Fibroblast of skin of abdomen (primary cell): ENCODE results near the gene ROR1.

Source experiments
- DNase-seq: peaks from one replicate; pipeline ENCODE4 v3.0.0-alpha.2; 2013

ROR1 gene

DNA sequence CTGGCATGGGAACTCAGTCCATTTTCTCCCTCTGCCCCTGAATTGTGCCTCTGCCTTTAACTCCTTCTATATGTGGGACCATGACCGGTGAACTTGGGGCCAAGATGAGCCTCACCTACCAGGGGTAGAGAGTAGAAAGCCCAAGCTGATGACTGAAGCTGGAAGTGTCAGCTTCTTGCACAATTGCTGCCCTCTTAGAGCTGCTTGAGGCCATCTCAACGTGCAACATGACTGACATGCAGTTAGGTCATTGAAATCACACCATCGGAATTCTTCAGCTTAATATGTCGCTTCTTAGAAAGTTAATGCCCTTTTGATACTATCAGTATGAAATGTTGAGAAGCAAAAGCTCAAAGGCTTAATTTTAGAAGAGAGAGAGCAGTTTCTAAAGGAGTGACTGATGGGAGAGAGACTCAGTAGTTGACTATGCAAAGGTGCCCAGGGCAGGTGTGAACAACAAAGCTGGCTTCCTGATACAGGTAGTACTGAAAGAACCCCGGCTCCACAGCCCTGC is 340.3 kb downstream of the ROR1 start:
- DNase-seq = no peak

DNA sequence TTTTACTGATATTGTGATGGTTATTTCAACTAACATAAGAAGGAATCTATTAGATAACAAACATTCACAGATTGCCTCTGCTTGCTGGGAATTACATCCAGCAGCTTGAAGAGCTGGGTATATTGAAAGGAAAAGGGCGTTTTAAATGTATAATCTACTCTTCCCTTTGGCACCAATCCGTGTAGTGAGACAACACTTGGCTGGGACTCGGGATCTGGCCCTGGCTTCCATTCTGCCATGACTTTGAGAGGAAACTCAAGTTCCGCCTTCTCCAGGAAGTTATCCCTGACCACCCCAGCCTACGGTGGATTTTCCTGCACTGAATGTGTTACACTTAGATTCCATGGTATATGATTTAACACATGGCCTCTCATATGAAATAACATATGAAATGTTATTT is 342.7 kb downstream of the ROR1 start:
- no peak for DNase-seq

DNA sequence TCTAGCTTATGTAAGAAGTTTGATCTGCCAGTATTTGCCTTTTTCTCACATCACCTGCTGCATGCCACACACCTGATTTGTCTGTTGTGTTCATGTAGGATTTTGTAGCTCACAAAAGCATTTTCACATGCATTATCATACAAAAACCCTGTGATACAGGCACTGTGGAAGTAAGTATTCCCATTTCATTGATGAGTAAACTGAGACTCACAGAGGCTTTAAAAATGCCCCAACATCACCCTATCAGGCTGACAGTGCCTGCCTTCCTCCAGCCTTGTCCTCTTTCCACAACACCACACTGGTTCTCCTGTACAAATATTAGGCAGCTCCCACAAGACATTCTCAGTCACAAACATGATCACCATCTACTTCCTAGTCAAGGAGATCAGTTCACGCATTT is 343.7 kb downstream of the ROR1 start:
- DNase-seq = no peak

DNA sequence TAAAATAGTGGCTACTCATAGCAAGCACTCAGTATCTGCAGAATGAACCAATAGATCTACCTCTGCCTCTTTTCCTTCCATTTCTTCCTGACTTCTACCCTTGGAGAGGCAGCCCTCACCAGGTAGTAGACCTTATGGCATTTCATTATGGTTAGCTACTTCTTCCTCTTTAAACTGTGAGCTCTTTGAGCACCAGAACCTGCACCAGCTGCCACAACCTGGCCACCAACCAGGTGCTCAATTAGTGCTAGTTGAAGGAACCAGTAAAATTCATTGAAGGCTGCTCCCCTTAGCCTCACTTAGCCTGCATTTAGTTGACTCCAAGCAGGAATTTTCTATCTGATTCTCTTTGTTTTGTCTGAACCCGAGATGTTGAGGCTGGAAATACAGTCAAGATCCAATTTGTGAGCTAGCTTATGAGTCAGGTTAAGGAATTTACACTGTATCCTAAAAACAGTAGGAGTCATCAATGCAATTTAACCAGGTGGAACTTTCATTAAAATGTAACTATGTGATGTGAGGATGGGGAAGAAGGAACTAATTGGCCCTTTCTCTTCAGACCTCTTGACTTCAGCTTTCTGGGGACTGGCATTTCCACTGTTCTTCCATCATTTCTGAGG is 348.1 kb downstream of the ROR1 start:
- no peak for DNase-seq

DNA sequence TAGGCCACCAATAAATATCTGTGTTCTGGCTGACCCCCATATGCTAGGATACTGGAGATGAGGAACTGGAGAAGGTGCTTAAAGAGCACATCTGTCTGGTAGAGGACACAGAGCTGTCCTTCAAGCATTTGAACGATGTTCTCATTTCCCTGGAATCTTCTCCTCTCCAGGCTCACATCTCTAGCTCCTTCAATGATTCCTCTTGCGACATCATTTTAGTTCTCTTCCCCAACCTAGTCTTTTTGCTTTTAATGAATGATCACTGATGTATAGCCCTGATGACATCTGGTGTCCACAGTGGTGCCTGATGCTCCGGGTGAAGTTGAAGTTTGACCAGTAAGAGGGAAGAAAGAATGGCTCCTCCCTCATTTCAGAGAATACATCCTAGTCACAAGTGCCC is 348.8 kb downstream of the ROR1 start:
- DNase-seq = peak; percentile 31

DNA sequence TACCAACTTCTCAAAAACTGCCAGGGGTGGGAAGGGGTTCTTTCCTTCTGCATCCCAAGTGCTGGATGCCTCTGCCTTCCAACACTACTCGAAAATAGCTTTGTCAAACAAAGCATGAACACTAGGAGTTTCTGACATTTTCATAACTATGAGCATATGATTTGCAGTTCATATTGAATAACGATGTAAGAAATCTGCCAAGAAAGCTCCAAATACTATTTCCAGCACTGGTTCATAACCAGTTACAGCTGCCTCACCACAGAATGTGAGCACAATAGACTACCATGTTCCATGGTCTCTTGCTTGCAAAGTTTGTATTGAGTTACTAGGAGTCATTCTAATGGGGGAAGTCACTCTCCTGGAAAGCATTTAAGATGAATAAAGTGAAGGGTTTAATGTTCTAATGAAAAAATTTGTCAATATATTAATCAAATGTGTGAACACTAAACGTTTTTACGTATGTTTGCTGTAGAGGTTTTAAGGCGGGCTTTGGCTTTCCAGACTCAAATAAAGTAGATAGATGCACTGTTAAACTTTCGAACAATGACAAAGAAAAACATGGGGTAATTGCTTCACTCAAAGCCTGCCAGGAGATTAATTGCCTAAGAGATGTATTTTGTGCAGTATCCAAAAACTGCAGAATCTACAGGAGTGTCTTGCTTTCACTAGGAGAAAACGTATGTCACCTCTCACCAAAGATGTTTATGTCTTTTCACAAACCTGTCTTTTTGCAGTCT is 351.1 kb downstream of the ROR1 start:
- DNase-seq = no peak

DNA sequence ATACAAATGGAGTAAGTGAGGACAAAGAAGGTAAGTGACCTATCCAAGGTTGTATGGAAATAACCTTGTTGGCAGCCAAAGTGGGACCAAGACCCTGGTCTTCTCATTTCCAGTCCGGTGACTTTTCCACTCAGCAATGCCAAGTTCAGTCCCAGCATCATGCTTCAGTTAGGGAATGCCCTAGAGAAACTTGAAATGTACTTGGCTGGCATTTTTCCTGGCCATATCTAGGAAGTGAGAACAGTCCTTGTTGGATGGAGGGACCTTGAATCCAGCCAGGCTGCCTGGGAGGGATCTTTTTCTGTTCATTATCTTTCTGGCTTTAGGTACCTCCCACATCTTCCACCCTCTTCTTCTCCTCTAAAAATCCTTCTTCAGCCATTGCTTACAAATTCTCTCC is 352.8 kb downstream of the ROR1 start:
- no peak for DNase-seq

DNA sequence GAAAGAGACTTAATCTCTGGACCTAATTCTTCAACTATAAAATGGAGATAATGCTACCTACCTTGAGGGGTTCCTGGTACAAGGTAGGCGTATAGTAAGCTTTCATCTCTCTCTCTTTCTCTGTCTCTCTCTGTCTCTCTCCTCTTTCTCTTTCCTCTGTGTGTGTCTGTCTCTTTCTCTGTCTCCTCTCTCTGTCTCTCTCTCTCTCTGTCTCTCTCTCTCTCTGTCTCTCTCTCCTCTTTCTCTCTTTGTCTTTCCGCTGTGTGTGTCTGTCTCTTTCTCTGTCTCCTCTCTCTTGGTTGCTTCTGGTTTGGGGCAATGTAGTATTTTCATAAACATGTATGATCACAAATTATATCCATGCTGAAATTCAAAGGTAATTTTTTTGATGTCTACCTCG is 353.5 kb downstream of the ROR1 start:
- no peak for DNase-seq

DNA sequence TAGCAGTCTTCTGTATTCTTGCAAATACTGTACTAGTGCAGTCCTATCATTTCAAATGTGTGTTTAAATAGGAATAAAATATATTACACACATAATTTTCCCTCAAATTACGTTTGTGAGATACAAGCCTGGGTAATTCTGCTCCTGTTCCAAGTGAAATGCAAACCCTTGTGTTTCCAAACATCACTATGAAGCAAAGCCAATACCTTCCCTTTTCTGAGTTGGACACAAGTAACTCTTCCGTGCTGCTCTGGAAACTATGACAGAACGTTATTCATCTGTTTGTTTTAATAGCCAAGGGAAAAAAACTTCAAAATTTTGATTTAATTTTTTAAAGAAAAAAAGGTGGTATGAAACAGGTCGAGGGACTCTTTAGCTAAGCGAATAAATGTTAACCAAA is 355.9 kb downstream of the ROR1 start:
- no peak for DNase-seq

DNA sequence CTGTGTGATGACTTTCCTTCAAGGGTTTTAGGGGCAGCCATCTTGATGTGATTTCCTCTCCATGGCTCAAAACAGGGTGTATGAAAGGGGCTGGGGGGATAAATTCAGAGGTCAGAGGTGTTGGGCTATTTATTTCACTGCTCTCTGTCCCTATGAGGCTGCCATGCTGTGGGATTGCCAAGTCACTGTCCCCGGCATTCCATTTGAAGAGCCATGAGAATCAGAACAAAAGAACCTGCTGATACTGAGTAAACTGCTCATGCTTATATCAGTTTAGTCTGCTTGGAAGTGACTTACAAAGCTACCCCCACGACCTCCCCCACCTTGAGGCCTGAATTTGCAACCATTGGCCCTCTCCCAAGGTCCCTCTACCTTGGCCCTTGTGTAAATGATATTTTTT is 357.3 kb downstream of the ROR1 start:
- DNase-seq = no peak

DNA sequence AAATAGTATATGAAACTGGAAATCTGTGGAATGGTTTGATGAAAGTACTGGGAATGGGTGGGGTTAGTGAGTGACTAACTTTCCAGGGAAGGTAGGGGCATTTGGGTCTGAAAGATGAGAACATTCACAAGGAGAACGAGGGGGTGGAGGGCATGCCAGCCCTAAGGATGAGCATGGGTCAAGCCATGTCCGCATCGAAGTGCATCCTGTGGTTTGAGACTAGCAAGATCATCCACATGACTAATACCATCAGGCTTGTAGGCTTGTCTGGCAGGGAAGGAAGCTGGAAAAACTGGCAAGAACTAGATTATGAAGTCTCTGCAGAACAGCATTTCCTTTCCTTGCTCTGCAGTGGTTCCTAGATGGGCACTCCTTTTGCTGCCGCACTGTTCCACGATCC is 359.2 kb downstream of the ROR1 start:
- peak; percentile 87 for DNase-seq

DNA sequence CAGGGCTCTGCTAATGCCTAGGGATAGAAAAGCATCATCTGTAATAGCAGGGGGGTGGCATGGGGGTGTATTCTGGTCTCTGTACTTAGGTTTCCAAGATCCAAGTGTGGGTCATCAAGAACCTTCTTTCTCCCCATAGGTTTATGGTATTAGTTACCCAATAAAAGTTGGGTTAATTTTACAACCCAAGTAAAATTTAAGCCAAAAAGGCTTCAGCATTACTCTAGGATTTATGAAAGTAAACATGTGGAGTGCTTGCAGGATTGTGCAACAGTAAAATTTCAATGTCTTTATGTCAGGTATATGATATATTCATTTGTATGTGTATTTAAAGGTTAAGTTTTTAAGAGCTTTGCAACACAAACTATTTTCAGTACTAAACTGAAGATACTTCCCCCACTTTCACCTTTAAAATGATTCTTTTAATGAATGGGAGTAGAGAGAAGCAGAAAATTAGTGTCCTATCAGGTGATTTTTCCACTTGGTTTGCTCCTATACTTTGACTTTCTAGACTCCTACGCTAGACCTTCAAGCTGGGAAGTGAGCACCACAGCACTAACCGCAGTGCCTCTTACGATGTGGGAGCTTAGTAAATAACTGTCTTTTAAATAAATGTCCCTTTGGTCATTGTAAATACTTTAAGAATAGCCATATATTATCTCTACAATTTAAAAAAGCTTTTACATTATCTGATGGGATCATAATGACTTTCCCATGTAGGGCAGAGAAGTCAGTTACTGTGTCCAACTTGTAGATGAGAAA is 361.8 kb downstream of the ROR1 start:
- DNase-seq = peak; percentile 22

DNA sequence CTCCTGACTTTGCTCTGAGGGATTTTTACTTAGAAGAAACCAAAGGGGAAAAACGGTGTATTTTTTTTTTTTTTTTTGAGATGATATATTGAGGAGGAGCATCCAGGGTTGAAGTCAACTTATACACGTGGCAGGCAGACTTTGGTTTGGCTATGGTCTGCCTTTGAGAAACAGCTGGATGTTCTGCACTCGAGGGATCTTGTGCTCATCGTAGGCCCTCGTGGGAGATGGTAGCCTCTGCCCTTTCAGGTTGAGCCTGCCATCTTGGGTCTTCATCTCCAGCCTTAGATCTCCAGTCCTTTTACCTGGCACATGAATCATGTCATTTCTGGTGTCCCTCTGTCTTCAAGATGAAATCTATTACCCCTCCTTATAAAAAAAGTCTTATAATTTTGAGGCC is 362.5 kb downstream of the ROR1 start:
- DNase-seq = no peak

DNA sequence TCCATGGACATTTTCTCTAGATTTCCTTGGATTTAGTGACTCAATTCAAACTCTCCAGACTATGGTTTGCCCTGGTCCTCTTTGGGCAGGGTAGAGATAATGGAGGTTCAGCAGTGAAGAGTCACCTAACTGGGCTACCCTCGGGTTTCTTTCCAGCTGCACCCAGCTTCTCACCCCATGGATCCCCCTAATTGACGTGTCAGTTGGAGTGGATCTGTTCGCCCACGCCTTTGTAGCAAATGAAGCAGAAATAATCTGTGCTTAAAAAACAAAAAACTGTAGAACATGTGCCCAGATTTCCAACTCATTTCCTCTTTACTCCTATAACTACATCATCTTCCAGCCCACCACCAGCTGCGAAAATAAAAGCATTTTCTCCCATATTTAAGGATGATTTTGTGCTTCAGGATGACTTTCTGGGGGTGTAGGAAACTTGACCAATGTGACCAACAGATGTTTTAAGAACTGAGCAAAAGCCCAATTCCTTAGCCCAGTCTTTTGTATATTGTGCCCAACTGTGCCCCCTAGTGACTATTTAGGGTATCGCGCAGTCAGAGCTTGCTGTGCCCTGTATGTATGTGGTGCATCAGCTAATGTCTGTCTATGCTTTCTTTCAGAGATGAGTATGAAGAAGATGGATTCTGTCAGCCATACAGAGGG is 363.1 kb downstream of the ROR1 start:
- peak; percentile 92 for DNase-seq

DNA sequence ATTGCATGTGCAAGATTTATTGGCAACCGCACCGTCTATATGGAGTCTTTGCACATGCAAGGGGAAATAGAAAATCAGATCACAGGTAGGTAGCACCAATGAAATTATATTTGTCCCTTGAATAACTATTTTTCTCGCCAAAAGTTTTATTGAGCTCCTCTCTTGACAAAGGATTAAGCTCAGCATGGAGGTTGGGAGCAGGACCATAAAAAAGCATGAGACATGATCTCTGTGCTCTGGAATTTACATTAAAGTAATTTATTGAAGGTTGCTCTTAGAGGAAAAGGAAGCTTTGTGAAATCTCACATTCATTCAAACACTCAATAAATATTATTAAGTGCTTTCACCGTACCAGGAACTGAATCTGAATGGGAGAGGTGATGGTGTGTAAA is 363.6 kb downstream of the ROR1 start:
- peak; percentile 75 for DNase-seq

DNA sequence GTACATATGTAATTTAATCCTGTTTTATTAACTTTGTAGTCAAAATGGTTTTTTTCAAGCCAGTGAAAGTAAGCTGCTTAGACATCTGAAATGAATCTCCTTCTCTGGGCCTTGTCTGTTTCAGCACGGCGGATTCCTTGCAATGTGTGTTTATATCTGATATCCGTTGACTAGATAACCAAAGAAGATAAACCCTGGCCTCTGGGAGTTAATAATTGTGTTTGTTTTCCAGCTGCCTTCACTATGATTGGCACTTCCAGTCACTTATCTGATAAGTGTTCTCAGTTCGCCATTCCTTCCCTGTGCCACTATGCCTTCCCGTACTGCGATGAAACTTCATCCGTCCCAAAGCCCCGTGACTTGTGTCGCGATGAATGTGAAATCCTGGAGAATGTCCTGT is 366.1 kb downstream of the ROR1 start:
- no peak for DNase-seq

DNA sequence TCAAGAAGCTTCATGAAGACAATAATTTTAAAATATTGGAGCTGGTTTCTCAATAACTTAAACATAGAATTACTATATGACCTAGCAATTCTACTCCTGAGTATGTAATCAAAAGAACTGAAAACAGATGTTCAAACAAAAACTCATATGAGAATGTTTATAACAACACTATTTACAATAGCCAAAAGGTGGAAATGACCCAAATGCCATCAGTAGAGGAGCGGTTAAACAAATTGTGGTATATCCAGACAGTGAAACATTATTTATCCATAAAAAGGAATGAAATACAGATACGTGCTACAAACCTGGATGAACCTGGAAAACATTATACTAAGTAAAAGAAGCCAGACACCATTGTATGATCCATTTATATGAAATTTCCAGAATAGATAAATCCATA is 366.8 kb downstream of the ROR1 start:
- DNase-seq = no peak

DNA sequence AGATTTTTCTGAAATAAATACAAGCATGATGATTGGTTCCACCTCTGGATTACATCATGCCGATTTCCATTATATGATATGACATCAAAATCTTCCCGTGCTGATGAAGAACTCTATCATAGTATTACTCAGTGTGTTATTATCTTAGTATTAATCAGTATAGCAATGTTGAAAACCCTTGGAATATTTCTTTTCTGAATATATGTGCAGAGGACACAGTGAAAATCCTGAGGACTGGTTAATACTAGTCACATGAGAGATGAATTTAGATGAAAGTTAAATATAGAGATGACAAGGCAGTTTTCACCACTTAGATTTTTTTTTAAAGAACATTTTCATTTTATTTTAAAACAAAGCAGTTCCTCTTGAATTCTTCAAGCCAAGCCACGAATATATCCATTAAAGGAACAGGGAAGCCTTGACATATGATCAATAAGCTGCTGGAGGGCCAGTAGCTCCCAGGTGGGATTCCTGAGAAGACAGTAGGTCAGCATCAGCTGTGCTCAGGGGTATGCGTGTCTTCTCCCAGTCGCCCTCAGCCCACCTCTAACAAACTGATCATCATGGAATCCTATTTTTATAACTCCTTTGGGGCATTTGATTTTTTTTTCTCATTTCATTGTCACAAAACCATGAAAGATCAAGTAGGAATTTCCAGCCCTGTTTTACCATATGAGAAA is 373.4 kb downstream of the ROR1 start:
- DNase-seq = no peak

DNA sequence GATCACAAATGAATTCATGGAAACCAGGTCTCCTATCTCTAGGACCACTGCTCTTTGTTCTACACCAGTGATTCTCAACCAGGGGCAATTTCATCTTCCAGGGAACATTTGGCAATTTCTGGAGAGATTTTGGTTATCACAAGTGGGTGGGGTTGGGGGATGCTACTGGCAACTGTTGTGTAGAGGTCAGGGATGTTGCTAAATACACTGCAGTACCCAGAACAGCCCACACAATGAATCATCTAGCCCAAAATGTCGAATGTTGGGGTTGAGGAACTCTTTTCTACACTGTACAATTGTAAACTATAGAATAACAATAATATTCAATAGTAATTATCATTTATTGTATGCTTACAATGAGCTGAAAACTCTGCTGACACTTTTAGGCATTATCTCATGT is 373.9 kb downstream of the ROR1 start:
- no peak for DNase-seq

DNA sequence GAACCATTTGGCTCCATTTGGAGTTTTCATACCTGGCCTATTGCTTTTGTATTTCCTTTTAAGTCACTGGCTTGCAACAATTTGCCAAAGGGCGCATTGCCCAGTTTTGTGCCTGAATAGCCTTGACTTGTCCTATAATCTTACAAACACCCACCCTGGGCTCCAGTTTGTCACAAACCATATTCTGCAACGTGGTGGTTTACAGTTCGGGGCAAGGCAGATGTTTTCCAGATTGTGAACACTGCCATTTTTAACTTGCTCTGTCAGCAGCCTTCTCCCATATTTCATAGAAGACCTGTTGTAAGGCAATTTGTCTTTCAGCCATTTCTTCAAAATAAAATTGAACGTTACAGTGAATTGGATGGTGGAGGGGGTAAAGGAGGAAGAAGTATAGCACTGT is 376.4 kb downstream of the ROR1 start:
- no peak for DNase-seq

DNA sequence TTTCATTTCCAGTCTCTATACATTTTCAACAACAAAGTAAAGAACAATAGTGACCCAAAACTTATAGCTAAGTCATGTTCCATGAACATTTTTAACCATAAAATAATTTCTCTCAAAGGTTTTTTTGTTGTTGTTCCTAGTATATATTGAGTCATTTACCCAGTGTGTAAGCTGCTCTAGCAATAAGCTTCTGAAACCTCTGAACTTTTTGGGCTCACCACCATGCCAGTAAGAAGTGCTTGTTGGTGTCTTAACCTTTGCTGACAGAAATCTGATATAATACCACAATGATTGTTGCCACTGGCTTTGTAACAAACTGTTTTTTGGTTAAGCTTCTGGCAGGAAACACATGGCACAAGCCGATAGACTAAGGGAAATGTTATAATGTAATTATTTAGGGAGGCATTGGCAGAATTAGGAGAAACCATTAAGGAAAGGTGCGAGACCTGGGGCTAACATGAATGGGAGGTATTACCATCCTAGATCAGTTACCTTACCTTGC is 377.0 kb downstream of the ROR1 start:
- DNase-seq = no peak

DNA sequence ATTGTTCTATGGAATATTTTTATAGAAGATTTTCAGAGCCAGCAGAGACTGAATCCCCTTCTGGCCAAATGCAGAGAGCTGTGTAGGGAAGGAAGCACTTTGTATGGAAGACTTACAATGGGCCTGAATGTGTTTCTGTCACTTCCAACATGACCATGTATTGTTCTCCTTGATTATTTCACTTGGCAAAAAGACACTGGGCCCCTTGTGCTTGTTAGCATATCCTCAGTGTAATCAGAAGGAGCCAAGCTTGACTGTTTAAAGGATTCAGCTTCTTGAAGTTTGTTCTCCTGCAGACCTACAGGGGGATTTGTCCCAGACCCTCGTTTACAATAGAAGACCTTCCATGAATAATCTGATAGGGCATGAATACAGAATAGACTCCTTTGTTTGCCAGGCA is 381.5 kb downstream of the ROR1 start:
- DNase-seq = no peak
